ENCODE results near the gene XPNPEP2. TPM values are rescaled to one million over a fixed set of nuclear protein-coding genes. Genes with fewer than 3 reads are reported as not detected.

XPNPEP2 gene
- total RNA-seq, 1 donor: not detected

DNA sequence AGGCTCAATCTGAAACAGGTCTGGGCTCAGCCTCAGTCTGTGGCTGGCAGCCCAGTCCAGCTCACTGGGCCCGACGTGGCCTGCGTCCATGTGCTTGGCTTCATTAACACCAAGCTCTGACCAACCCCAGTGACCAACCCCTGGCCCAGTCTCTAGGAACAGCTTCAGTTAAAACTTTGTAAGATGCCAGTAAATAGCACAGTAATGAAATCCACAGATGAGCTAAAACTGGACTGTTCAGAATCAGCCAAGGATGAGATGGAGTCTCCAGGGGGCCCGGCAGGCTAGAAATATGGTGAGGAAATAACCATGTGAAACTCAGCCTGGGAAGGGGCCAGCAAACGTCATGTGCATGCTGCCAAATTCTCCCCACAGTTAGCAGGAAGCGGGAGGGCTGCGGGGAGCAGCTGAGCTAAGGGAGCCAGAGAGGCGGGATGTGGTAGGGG lies 37.1 kb upstream of the XPNPEP2 start:
- DNase-seq (ENCODE audit: insufficient read length, low spot score, missing footprints): peak; percentile 75
- H3K9me3 ChIP-seq (ENCODE audit: low read depth, low read length): no peaks in the 10 kb centered on the region
- H3K27ac ChIP-seq (ENCODE audit: low read depth, low read length): no peak overlapping the region
- H3K4me2 ChIP-seq (ENCODE audit: insufficient read depth, low read length): peak overlapping the region; percentile 45
- no peak overlapping the region for H3K4me3 ChIP-seq (ENCODE audit: insufficient read depth, low read length)
- peaks cover 10% of the 10 kb centered on the region for H3K4me1 ChIP-seq (ENCODE audit: insufficient read depth, low read length)
- no peak overlapping the region for H2AFZ ChIP-seq (ENCODE audit: low read length)
- H3K36me3 ChIP-seq (ENCODE audit: insufficient read depth, low read length): no peaks in the 10 kb centered on the region
- H4K20me1 ChIP-seq (ENCODE audit: insufficient read depth, low read length): no peaks in the 10 kb centered on the region
- TF ChIP-seq, protein P1, sequence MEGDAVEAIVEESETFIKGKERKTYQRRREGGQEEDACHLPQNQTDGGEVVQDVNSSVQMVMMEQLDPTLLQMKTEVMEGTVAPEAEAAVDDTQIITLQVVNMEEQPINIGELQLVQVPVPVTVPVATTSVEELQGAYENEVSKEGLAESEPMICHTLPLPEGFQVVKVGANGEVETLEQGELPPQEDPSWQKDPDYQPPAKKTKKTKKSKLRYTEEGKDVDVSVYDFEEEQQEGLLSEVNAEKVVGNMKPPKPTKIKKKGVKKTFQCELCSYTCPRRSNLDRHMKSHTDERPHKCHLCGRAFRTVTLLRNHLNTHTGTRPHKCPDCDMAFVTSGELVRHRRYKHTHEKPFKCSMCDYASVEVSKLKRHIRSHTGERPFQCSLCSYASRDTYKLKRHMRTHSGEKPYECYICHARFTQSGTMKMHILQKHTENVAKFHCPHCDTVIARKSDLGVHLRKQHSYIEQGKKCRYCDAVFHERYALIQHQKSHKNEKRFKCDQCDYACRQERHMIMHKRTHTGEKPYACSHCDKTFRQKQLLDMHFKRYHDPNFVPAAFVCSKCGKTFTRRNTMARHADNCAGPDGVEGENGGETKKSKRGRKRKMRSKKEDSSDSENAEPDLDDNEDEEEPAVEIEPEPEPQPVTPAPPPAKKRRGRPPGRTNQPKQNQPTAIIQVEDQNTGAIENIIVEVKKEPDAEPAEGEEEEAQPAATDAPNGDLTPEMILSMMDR (IDR thresholded peaks at IDR 0.05; ENCODE audit: extremely low read depth, low read depth, low read length): no peak
- H3K27me3 ChIP-seq (ENCODE audit: insufficient read depth, low read length): peaks cover 4% of the 10 kb centered on the region
- H3K79me2 ChIP-seq (ENCODE audit: insufficient read depth, low read length): no peaks in the 10 kb centered on the region

DNA sequence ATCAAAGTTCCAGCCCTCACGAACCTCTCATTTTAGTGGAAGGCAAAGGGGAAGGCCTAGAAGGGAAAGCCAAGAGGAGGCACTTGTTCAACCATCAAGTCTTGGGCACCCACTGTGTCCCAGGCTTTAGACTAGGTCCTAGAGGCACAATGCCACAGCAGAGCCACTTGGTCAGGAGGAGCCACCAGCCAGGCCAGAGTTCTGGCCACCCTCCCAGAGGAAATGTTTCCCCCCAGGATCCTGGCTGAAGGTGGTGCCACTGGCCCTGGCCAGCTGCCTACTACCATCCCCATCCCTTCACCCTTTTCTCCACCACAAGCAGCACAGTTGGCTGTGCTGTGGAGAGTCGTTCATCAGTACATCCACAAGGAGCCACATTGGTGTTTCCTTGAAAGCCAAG lies 34.3 kb upstream of the XPNPEP2 start:
- TF ChIP-seq, protein P1 (IDR thresholded peaks at IDR 0.05; ENCODE audit: extremely low read depth, low read depth, low read length): no peak
- H3K27me3 ChIP-seq (ENCODE audit: insufficient read depth, low read length): peaks cover 4% of the 10 kb centered on the region
- H3K27ac ChIP-seq (ENCODE audit: low read depth, low read length): no peak overlapping the region
- no peak overlapping the region for H3K4me2 ChIP-seq (ENCODE audit: insufficient read depth, low read length)
- no peak for DNase-seq (ENCODE audit: insufficient read length, low spot score, missing footprints)
- no peak overlapping the region for H2AFZ ChIP-seq (ENCODE audit: low read length)
- no peaks in the 10 kb centered on the region for H3K79me2 ChIP-seq (ENCODE audit: insufficient read depth, low read length)
- no peak overlapping the region for H3K4me3 ChIP-seq (ENCODE audit: insufficient read depth, low read length)
- no peaks in the 10 kb centered on the region for H4K20me1 ChIP-seq (ENCODE audit: insufficient read depth, low read length)
- no peaks in the 10 kb centered on the region for H3K36me3 ChIP-seq (ENCODE audit: insufficient read depth, low read length)
- H3K9me3 ChIP-seq (ENCODE audit: low read depth, low read length): no peaks in the 10 kb centered on the region
- H3K4me1 ChIP-seq (ENCODE audit: insufficient read depth, low read length): peaks cover 10% of the 10 kb centered on the region

DNA sequence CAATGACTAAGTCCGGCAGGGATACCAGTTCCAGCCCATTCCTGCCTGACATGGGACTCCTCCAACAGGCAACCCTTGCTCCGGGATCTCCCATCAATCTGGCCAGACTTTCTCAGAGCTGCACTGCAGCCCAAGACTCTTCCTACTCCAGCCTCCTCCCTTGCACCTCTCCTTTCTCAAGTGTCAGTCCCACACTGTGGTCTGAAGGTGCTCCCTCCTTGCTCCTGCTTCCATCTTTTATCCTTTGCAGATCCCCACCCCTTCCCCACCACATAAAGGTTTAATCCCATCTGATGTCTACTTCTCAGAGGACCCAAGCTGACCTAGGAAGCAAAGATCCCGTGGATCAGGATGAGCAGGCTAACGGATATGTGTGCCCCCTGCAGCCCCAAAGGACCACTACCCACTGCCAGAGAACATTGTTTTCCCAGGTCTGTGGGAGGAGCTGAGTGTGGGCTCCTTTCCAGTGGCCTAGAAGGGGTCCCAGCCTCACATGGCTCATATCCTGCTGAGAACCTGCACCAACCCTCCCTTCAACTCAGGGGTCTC lies 33.3 kb upstream of the XPNPEP2 start:
- Histone ChIP-seq H2AFZ (ENCODE audit: low read length) (no peak overlapping the region), H3K4me2 (ENCODE audit: insufficient read depth, low read length) (no peak overlapping the region), H3K27ac (ENCODE audit: low read depth, low read length) (no peak overlapping the region), H3K36me3 (ENCODE audit: insufficient read depth, low read length) (no peaks in the 10 kb centered on the region), H3K27me3 (ENCODE audit: insufficient read depth, low read length) (peaks cover under 1% of the 10 kb centered on the region), H3K4me1 (ENCODE audit: insufficient read depth, low read length) (peaks cover 10% of the 10 kb centered on the region), H3K79me2 (ENCODE audit: insufficient read depth, low read length) (no peaks in the 10 kb centered on the region), H3K4me3 (ENCODE audit: insufficient read depth, low read length) (no peak overlapping the region), H3K9me3 (ENCODE audit: low read depth, low read length) (no peaks in the 10 kb centered on the region), H4K20me1 (ENCODE audit: insufficient read depth, low read length) (no peaks in the 10 kb centered on the region)
- DNase-seq (ENCODE audit: insufficient read length, low spot score, missing footprints): no peak
- TF ChIP-seq, protein P1 (IDR thresholded peaks at IDR 0.05; ENCODE audit: extremely low read depth, low read depth, low read length): no peak

DNA sequence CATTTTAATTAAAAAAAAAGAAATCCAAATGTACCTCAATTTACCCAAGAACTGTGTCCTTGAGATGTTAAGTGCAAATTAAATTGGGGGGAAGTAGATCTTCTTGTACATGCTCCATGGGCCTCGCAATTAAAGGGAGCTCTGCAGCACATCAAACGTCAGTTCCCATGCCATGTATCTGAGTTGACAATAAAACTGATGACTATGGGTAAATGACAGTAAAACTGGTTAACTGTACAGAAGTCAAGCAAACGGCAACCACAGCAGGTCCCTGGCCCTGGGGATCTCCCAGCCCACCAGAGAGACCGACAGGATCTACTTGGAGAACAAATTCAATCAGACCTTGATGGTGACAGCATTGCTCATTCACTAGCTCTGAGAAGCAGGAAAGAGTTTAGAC lies 32.8 kb upstream of the XPNPEP2 start:
- H3K4me1 ChIP-seq (ENCODE audit: insufficient read depth, low read length): peaks cover 10% of the 10 kb centered on the region
- no peaks in the 10 kb centered on the region for H4K20me1 ChIP-seq (ENCODE audit: insufficient read depth, low read length)
- TF ChIP-seq, protein P1 (IDR thresholded peaks at IDR 0.05; ENCODE audit: extremely low read depth, low read depth, low read length): no peak
- H2AFZ ChIP-seq (ENCODE audit: low read length): no peak overlapping the region
- H3K79me2 ChIP-seq (ENCODE audit: insufficient read depth, low read length): no peaks in the 10 kb centered on the region
- DNase-seq (ENCODE audit: insufficient read length, low spot score, missing footprints): no peak
- H3K27ac ChIP-seq (ENCODE audit: low read depth, low read length): no peak overlapping the region
- no peaks in the 10 kb centered on the region for H3K9me3 ChIP-seq (ENCODE audit: low read depth, low read length)
- no peak overlapping the region for H3K4me3 ChIP-seq (ENCODE audit: insufficient read depth, low read length)
- H3K27me3 ChIP-seq (ENCODE audit: insufficient read depth, low read length): no peaks in the 10 kb centered on the region
- H3K36me3 ChIP-seq (ENCODE audit: insufficient read depth, low read length): no peaks in the 10 kb centered on the region
- no peak overlapping the region for H3K4me2 ChIP-seq (ENCODE audit: insufficient read depth, low read length)
